ENCODE data around the gene ADCY9. TPM values are rescaled to one million over a fixed set of nuclear protein-coding genes. Genes with fewer than 3 reads are reported as not detected.

Gene ADCY9
- polyA plus RNA-seq, 1 experiment, result 16.0 TPM

- H3K9me3 ChIP-seq (ENCODE audit: control insufficient read depth, insufficient read depth, low read length), result peaks cover 3% of the 10 kb centered on the region; the same call in 1 of the 2 replicates
- CTCF ChIA-PET, result interaction anchor here (2.6 kb wide), 1 partner anchor 236 kb away, joined by 11 read pairs; no protein-coding TSS in a partner anchor
- H3K27me3 ChIP-seq (ENCODE audit: control insufficient read depth, insufficient read depth, low read length), result no peaks in the 10 kb centered on the region
- H3K4me3 ChIP-seq (ENCODE audit: low read depth, low read length), result no peak overlapping the region
- no peak overlapping the region for H3K27ac ChIP-seq (ENCODE audit: low read depth, low read length)
- POLR2A ChIA-PET, result interaction anchor here (0.6 kb wide), 1 partner anchor 18 kb away, joined by 5 read pairs; no protein-coding TSS in a partner anchor
- TF ChIP-seq, protein P1, sequence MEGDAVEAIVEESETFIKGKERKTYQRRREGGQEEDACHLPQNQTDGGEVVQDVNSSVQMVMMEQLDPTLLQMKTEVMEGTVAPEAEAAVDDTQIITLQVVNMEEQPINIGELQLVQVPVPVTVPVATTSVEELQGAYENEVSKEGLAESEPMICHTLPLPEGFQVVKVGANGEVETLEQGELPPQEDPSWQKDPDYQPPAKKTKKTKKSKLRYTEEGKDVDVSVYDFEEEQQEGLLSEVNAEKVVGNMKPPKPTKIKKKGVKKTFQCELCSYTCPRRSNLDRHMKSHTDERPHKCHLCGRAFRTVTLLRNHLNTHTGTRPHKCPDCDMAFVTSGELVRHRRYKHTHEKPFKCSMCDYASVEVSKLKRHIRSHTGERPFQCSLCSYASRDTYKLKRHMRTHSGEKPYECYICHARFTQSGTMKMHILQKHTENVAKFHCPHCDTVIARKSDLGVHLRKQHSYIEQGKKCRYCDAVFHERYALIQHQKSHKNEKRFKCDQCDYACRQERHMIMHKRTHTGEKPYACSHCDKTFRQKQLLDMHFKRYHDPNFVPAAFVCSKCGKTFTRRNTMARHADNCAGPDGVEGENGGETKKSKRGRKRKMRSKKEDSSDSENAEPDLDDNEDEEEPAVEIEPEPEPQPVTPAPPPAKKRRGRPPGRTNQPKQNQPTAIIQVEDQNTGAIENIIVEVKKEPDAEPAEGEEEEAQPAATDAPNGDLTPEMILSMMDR (IDR thresholded peaks at IDR 0.05; ENCODE audit: low read depth, low read length), result no peak
- no peak for DNase-seq (ENCODE audit: low read depth, low spot score)
Measured at GRCh38 chr16:4017807-4018206, 98.4 kb downstream of the ADCY9 start.

DNA sequence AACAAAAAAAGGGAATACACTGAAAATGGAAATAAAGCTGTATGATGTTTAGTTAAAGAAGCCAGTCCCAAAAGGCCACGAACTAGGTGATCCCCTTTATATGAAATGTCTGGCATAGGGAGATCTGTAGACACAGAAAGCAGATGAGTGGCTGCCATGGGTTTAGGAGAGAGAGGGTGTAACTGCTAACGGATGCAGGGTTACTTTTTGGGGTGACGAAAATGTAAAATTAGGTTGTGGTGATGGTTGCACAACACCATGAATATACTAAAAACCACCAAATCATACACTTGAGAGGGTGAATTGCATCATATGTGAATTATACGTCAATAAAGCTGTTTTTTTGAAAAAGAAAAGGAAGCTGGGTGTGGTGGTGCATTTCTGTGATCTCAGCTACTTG, 99.6 kb downstream of the ADCY9 start:
- H3K27ac ChIP-seq (ENCODE audit: low read depth, low read length), result no peak overlapping the region
- POLR2A ChIA-PET, result interaction anchor here (0.5 to 0.9 kb wide), 2 partner anchors 37 to 347 kb away, joined by 3 read pairs; no protein-coding TSS in a partner anchor
- no peak overlapping the region for H3K4me3 ChIP-seq (ENCODE audit: low read depth, low read length)
- TF ChIP-seq, protein P1 (IDR thresholded peaks at IDR 0.05; ENCODE audit: low read depth, low read length), result no peak
- CTCF ChIA-PET, result interaction anchor here (2.6 kb wide), 1 partner anchor 237 kb away, joined by 11 read pairs; no protein-coding TSS in a partner anchor
- no peaks in the 10 kb centered on the region for H3K27me3 ChIP-seq (ENCODE audit: control insufficient read depth, insufficient read depth, low read length)
- peaks cover 4% of the 10 kb centered on the region; the same call in 1 of the 2 replicates for H3K9me3 ChIP-seq (ENCODE audit: control insufficient read depth, insufficient read depth, low read length)
- no peak for DNase-seq (ENCODE audit: low read depth, low spot score)

GRCh38 chr16:4016005-4016352, 100.3 kb downstream of the ADCY9 start:
- Histone ChIP-seq H3K9me3 (ENCODE audit: control insufficient read depth, insufficient read depth, low read length) (peaks cover 10% of the 10 kb centered on the region; the same call in 1 of the 2 replicates), H3K4me3 (ENCODE audit: low read depth, low read length) (no peak overlapping the region), H3K27me3 (ENCODE audit: control insufficient read depth, insufficient read depth, low read length) (no peaks in the 10 kb centered on the region), H3K27ac (ENCODE audit: low read depth, low read length) (no peak overlapping the region)
- POLR2A ChIA-PET, result no interaction called here
- TF ChIP-seq, protein P1 (IDR thresholded peaks at IDR 0.05; ENCODE audit: low read depth, low read length), result no peak
- CTCF ChIA-PET, result interaction anchor here (2.6 kb wide), 1 partner anchor 238 kb away, joined by 11 read pairs; no protein-coding TSS in a partner anchor
- DNase-seq (ENCODE audit: low read depth, low spot score), result no peak

DNA sequence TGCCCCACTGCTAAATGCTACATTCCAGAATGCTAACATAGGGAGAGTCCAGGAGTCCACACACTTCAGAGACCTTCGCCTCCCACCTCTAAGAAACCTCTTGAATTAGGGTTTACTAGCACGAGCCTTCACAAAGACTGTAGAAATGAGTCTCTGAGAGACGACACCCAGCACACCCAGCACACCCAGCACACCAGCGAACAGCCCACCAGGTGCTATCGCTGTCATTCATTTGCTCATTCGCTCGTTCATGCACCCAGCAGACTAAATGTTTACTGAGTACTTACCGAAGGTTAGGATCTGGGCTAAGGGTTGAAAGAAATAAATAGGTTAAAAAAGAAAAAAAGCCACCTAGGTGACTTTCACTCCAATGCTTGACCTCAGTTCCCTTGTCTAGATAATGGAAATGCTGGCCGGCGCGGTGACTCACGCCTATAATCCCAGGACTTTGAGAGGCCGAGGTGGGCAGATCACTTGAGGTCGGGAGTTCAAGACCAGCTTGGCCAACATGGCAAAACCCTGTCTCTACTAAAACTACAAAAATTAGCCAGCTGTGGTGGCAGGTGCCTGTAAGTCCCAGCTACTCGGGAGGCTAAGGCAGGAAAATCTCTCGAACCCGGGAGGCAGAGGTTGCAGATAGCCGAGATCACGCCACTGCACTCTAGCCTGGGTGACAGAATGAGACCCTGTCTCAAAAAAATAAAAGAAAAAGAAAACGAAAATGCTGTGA, 100.8 kb downstream of the ADCY9 start:
- TF ChIP-seq, protein P1 (IDR thresholded peaks at IDR 0.05; ENCODE audit: low read depth, low read length), result no peak
- ChIA-PET CTCF (no interaction called here), POLR2A (interaction anchor here (0.6 kb wide), 1 partner anchor 44 kb away, joined by 3 read pairs; no protein-coding TSS in a partner anchor)
- Histone ChIP-seq H3K27ac (ENCODE audit: low read depth, low read length) (no peak overlapping the region), H3K4me3 (ENCODE audit: low read depth, low read length) (no peak overlapping the region), H3K27me3 (ENCODE audit: control insufficient read depth, insufficient read depth, low read length) (no peaks in the 10 kb centered on the region), H3K9me3 (ENCODE audit: control insufficient read depth, insufficient read depth, low read length) (peaks cover 15% of the 10 kb centered on the region; the same call in 1 of the 2 replicates)
- DNase-seq (ENCODE audit: low read depth, low spot score), result no peak

Measured in AG04450 (cell line).